Neural cell (in vitro differentiated cells): Measurements from ENCODE around the gene ASTN1.

ENCODE experiments used
- CTCF ChIP-seq: fragments of 450-650 bp; IDR thresholded peaks from 2 replicates; pipeline ENCODE4 v1.5.1; 2014; ENCODE audit warnings: antibody characterized with exemption, mild to moderate bottlenecking, moderate library complexity; ENCODE audit not compliant: poor library complexity, severe bottlenecking
- EP300 ChIP-seq: fragments of 450-650 bp; conservative IDR thresholded peaks from 2 replicates; pipeline ENCODE4 v1.6.1; 2014; ENCODE audit warnings: antibody characterized with exemption, mild to moderate bottlenecking, moderate library complexity; ENCODE audit not compliant: poor library complexity, severe bottlenecking
- REST ChIP-seq: IDR thresholded peaks from 2 replicates; pipeline ENCODE4 v1.6.1; 2012; ENCODE audit warnings: borderline replicate concordance

- TF ChIP-seq CTCF (no peak), REST (no peak), EP300 (no peak)
These were observed 73.5 kb downstream of the ASTN1 start for GRCh38 chr1:177091040-177091439.
